ENCODE data around the gene SSH3.

SSH3 gene

DNA sequence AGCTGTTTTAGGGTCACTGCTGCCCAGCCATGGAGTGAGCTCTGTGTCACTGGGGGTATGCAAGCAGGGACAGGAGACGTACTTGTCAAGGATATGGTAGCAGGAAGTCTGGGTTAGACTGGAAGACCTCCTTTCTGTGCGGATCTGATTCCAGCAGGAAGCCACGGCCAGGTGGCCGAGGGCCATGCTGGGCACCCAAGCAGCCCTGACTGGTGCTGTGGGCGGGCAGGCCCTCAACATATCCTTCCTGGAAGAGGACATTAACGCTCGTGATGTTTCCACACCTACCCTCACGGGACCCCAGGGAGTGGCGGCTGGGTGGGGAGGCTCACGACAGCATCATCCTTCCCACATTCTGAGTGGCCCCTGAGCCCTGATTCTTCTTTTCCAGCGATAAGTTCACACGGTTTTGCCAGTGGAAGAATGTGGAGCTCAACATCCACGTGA lies 23.0 kb upstream of the SSH3 start:
- no peak for DNase-seq (ENCODE audit: low read depth in 2 of 2)

- DNase-seq (ENCODE audit: low read depth in 2 of 2): no peak
Observed at GRCh38 chr11:67280788-67281551, 22.4 kb upstream of the SSH3 start.

- DNase-seq (ENCODE audit: low read depth in 2 of 2): no peak
Observed at GRCh38 chr11:67281552-67282150, 21.7 kb upstream of the SSH3 start.

DNA sequence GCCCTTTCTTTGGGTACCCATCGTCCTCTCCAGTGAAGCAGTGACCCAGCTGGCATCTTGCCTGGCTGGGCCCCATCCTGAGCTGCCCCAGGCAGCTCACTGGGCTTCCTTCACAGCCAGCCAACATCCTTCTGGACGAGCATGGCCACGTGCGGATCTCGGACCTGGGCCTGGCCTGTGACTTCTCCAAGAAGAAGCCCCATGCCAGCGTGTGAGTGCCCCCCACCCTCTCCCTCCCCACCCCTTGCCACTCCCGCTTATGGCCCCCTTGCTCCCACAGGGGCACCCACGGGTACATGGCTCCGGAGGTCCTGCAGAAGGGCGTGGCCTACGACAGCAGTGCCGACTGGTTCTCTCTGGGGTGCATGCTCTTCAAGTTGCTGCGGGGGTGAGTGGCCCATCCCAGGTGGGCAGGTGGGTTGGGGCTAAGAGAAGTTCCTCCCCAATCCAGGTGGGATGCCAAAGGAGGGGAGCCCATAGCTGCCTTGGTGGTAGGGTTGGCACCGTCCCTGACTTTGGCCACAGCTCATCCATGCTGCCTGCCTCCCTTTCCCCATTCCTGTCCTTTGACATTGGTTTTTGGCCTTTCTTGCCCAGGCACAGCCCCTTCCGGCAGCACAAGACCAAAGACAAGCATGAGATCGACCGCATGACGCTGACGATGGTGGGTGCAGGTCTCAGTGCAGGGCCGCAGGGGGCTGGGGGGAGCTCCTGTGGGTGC lies 21.0 kb upstream of the SSH3 start:
- DNase-seq (ENCODE audit: low read depth in 2 of 2): no peak

GRCh38 chr11:67282876-67283371 lies 20.4 kb upstream of the SSH3 start:
- no peak for DNase-seq (ENCODE audit: low read depth in 2 of 2)

GRCh38 chr11:67283481-67283963 lies 19.8 kb upstream of the SSH3 start:
- DNase-seq (ENCODE audit: low read depth in 2 of 2): no peak

GRCh38 chr11:67284811-67285540 lies 18.4 kb upstream of the SSH3 start:
- DNase-seq (ENCODE audit: low read depth in 2 of 2): no peak

GRCh38 chr11:67285541-67286498 lies 17.5 kb upstream of the SSH3 start:
- DNase-seq (ENCODE audit: low read depth in 2 of 2): no peak

DNA sequence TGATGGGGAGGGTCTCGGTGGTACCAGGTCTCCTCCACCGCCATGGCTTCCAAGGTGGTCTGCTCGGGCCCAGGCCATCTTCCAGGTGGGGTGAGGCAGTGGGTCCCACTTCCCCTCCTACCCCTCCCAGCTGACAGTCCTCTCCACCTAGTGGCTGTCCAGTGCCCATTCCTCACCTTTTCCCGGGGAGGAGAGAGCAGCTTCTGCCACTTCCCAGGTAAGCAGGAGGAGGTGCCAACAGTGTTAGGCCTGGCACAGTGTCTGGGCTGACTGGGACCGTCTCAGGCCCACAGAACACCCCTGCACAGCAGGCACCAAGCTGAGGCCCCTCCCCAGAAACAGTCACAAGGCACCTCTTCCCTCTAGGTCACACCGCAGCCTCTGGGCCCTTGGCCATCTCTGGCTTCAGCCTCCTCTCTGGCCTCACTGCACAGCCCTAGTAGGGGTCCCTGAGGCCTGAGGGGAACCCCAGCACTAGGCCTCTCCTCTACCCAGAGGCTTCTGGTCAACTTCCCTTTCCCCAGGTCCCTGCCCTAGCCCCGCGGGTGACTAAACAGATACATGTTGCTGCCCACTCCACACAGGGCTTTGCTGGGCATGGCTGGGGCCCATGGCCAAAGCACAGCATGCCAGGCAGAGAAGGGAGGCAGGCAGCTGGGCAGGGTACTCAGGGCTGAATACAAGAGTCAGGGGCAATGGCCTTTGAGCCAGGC lies 16.6 kb upstream of the SSH3 start:
- DNase-seq (ENCODE audit: low read depth in 2 of 2): no peak

GRCh38 chr11:67287355-67288197 lies 15.8 kb upstream of the SSH3 start:
- no peak for DNase-seq (ENCODE audit: low read depth in 2 of 2)

- DNase-seq (ENCODE audit: low read depth in 2 of 2): no peak
Observed at GRCh38 chr11:67288198-67288451, 15.2 kb upstream of the SSH3 start.

- DNase-seq (ENCODE audit: low read depth in 2 of 2): peak; percentile 75 to 87
Observed at GRCh38 chr11:67288452-67289225, 14.7 kb upstream of the SSH3 start.

DNA sequence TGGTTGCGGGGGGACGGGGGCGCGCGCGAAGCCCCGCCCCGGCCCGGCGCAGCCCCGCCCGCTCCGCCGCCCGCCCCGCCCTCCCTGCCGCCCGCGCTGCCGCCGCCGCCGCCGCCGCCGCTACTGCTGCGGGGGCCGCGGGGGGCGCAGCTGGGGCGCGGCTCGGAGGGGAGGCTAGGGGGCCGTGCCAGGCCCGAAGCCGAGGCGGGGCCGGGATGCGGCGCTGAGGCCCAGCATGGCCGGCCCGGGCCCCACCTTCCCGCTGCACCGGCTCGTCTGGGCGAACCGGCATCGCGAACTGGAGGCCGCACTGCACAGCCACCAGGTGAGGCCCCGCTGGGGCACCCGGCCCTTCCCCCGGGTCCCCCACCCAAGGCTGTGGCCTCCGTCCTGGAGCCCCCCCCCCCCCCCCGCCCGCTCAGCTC lies 14.1 kb upstream of the SSH3 start, which contains the start of gene ANKRD13D:
Gene ANKRD13D, plus strand, starts transcription at position 78 of the 425 bp plus-strand sequence. Its CDS starts 158 bp downstream, at position 236.
- no peak for DNase-seq (ENCODE audit: low read depth in 2 of 2)

GRCh38 chr11:67289651-67290479 lies 13.5 kb upstream of the SSH3 start:
- no peak for DNase-seq (ENCODE audit: low read depth in 2 of 2)

DNA sequence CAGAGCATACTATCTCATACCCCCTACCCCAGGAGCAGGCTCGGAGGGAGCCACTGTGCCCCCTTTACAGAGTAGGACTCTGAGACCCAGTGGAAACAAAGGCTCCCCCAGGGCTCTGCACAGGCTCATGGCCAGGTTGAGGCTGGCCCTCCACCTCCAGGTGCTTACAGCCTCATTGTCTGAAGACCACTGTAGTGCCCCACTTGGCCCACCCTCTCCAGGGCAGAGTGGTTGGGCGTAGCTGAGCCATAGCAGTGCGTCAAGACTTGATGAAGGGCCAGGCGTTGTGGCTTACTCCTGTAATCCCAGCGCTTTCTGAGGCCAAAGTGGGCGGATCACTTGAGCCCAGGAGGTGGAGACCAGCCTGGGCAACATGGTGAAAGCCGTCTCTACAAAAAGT lies 12.5 kb upstream of the SSH3 start:
- no peak for DNase-seq (ENCODE audit: low read depth in 2 of 2)

DNA sequence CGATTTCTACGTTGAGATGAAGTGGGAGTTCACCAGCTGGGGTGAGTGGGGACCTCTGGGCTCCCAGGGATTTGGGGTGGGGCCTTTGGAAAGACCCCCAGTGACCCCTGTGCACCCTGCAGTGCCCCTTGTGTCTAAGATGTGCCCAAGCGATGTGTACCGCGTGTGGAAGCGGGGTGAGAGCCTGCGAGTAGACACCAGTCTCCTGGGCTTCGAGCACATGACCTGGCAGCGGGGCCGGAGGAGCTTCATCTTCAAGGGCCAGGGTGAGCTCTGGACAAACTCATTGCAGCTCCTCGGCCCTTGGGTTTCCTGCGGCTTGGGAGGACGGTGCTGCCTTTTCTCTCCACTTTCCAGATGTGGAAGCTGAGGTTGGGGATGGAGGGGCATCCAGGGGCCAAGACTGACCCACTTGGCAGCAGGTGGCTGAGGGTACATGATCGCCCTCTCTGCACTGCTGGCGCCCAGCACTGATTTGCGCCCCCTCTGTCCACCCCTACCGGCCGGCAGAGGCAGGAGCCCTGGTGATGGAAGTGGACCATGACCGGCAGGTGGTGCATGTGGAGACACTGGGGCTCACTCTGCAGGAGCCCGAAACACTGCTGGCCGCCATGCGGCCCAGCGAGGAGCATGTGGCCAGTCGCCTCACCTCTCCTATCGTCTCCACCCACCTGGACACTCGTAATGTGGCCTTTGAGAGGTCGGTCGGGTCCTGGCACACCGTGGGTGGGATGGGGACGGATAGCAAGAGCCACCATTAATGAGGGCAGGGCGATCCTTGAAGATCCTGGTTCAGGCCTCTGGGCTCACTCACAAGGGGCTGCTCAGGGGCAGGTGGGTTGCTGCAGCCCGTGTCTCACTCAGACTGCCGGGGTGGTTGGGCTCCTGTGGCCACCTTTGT lies 11.6 kb upstream of the SSH3 start:
- DNase-seq (ENCODE audit: low read depth in 2 of 2): no peak
